ENCODE data around the gene RPS6KB2. TPM values are rescaled to one million over a fixed set of nuclear protein-coding genes. Genes with fewer than 3 reads are reported as not detected.

The RPS6KB2 gene
- total and polyA plus RNA-seq, 9 of the 15 experiments (the other 6 are each of a cell fraction or from before 2014, with no cell fraction given), result 0.42 to 122 (median 82.6) TPM

DNA sequence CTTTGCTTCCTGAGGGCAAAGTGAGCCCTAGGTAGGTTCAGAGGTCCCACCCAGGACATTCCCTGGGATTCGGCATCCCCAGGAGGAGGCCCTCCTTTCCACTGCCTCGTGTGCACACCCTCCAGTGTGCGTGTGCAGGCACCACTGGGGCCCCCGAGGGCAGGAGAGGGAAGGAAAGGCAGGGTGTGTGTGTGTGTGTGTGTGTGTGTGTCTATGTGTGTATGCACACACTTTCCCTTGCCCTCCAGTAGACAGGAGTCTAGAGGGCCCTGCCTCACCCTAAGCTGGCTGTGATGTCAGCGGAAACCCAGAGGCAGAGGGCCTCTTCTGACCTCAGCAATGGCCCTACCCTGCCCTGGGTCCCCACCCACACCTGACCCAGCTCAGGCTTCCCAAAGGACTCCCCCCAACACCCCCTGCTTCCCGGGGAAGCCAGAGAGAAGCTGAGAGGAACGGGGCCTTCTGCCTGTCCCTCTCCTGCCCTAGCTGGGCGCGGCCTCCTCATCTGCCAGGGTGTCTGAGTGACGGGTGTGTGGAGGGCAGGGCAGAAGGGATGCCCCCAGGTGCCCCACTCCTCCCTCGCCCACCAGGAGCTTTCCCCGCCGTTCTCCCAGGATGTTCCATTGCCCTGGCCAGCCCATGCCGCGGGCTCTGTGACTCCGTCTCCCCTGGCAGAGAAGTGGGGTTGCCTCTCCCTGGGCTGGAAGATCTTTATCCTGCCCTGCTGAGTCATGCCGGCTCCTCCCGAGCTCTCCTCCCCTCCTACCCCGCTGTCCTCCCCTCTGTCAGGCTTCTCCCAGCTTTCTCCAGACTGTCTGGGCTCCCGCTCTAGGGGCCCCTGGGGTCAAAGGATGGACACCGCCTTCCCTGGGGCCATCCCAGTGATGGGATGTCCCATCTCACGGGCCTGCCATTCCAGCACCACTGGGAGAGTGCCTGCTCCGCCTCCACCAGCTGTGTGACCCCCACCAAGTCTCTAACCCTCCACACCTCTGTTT, 48.9 kb upstream of the RPS6KB2 start (continued):
- TF ChIP-seq CREM (IDR thresholded peaks at IDR 0.05; ENCODE audit: low read depth) (peak; percentile 46; the same call in 1 of the 2 replicates), HDAC1 (IDR thresholded peaks at IDR 0.05) (0 out of 4 replicates have a peak, but pooled peaks of 1 of the 2 experiments have one; percentile 58), ZNF76 (CRISPR knock-in tag; IDR thresholded peaks at IDR 0.05; ENCODE audit: borderline replicate concordance) (peak; percentile 85), NR1H2 (CRISPR knock-in tag; IDR thresholded peaks at IDR 0.05) (0 out of 2 replicates have a peak, but pooled peaks have one; percentile 43), TCF7 (IDR thresholded peaks at IDR 0.05; ENCODE audit: borderline replicate concordance) (no peak), NR2F6 (CRISPR knock-in tag; IDR thresholded peaks at IDR 0.05) (no peak), ZFX (CRISPR knock-in tag; IDR thresholded peaks at IDR 0.05) (peak; percentile 49), BDP1 (IDR thresholded peaks at IDR 0.05; ENCODE audit: insufficient read depth, insufficient read length) (no peak), SMARCA4 (IDR thresholded peaks at IDR 0.05) (peak; percentile 86), HEY1 (CRISPR knock-in tag; IDR thresholded peaks at IDR 0.05; ENCODE audit: borderline replicate concordance) (no peak), FOS (IDR thresholded peaks at IDR 0.05; ENCODE audit: extremely low read depth, insufficient read length) (peak; percentile 41)
- TF ChIP-seq, protein P1, sequence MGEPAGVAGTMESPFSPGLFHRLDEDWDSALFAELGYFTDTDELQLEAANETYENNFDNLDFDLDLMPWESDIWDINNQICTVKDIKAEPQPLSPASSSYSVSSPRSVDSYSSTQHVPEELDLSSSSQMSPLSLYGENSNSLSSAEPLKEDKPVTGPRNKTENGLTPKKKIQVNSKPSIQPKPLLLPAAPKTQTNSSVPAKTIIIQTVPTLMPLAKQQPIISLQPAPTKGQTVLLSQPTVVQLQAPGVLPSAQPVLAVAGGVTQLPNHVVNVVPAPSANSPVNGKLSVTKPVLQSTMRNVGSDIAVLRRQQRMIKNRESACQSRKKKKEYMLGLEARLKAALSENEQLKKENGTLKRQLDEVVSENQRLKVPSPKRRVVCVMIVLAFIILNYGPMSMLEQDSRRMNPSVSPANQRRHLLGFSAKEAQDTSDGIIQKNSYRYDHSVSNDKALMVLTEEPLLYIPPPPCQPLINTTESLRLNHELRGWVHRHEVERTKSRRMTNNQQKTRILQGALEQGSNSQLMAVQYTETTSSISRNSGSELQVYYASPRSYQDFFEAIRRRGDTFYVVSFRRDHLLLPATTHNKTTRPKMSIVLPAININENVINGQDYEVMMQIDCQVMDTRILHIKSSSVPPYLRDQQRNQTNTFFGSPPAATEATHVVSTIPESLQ (CRISPR knock-in tag; IDR thresholded peaks at IDR 0.05), result no peak
- TF ChIP-seq, protein P2, sequence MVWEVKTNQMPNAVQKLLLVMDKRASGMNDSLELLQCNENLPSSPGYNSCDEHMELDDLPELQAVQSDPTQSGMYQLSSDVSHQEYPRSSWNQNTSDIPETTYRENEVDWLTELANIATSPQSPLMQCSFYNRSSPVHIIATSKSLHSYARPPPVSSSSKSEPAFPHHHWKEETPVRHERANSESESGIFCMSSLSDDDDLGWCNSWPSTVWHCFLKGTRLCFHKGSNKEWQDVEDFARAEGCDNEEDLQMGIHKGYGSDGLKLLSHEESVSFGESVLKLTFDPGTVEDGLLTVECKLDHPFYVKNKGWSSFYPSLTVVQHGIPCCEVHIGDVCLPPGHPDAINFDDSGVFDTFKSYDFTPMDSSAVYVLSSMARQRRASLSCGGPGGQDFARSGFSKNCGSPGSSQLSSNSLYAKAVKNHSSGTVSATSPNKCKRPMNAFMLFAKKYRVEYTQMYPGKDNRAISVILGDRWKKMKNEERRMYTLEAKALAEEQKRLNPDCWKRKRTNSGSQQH (CRISPR knock-in tag; IDR thresholded peaks at IDR 0.05), result peak; percentile 6; the same call in 1 of the 2 replicates
- TF ChIP-seq, protein P3, sequence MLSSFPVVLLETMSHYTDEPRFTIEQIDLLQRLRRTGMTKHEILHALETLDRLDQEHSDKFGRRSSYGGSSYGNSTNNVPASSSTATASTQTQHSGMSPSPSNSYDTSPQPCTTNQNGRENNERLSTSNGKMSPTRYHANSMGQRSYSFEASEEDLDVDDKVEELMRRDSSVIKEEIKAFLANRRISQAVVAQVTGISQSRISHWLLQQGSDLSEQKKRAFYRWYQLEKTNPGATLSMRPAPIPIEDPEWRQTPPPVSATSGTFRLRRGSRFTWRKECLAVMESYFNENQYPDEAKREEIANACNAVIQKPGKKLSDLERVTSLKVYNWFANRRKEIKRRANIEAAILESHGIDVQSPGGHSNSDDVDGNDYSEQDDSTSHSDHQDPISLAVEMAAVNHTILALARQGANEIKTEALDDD (IDR thresholded peaks at IDR 0.05), result no peak
- TF ChIP-seq, protein P4, sequence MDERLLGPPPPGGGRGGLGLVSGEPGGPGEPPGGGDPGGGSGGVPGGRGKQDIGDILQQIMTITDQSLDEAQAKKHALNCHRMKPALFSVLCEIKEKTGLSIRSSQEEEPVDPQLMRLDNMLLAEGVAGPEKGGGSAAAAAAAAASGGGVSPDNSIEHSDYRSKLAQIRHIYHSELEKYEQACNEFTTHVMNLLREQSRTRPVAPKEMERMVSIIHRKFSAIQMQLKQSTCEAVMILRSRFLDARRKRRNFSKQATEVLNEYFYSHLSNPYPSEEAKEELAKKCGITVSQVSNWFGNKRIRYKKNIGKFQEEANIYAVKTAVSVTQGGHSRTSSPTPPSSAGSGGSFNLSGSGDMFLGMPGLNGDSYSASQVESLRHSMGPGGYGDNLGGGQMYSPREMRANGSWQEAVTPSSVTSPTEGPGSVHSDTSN (CRISPR knock-in tag; IDR thresholded peaks at IDR 0.05; ENCODE audit: low read depth), result no peak
- TF ChIP-seq, protein P4 (tag; conservative IDR thresholded peaks at IDR 0.05; ENCODE audit: low read depth), result 0 out of 2 replicates have a peak, but pooled peaks have one; percentile 26
- TF ChIP-seq, protein P5, sequence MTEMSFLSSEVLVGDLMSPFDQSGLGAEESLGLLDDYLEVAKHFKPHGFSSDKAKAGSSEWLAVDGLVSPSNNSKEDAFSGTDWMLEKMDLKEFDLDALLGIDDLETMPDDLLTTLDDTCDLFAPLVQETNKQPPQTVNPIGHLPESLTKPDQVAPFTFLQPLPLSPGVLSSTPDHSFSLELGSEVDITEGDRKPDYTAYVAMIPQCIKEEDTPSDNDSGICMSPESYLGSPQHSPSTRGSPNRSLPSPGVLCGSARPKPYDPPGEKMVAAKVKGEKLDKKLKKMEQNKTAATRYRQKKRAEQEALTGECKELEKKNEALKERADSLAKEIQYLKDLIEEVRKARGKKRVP (CRISPR knock-in tag; IDR thresholded peaks at IDR 0.05), result peak; percentile 19; the same call in 1 of the 2 replicates

Data from K562 (cell line).